GM23338 (cell line): ENCODE results near the gene XYLT1. TPM values are rescaled to one million over a fixed set of nuclear protein-coding genes. Genes with fewer than 3 reads are reported as not detected.

Experiments used
- ATAC-seq: fragments of 200-7000 bp; cut with Tn5 transposase; 3 replicates; pipeline ENCODE4 v1.9.1; 2020
- DNase-seq: peaks from one replicate; pipeline ENCODE4 v3.0.0-alpha.2; 2015; ENCODE audit warnings: low spot score
- H2AFZ ChIP-seq: fragments of 200-600 bp; sonication (generic); 2 replicates; pipeline ENCODE4 v1.8.0; 2016; ENCODE audit warnings: antibody characterized with exemption, mild to moderate bottlenecking, moderate library complexity
- H3F3A ChIP-seq: fragments of 200-600 bp; sonication (generic); replicated peaks from 2 replicates; pipeline ENCODE4 v1.8.0; 2017; ENCODE audit warnings: antibody characterized with exemption, mixed run types, low read depth
- H3K27ac ChIP-seq: fragments of 200-600 bp; sonication (generic); 2 replicates; pipeline ENCODE4 v1.6.1; 2016; ENCODE audit warnings: low read depth
- H3K27me3 ChIP-seq: fragments of 200-600 bp; sonication (generic); 2 replicates; pipeline ENCODE4 v1.8.0; 2016; ENCODE audit warnings: mild to moderate bottlenecking, mixed run types, moderate library complexity; ENCODE audit not compliant: insufficient read depth
- H3K36me3 ChIP-seq: fragments of 200-600 bp; sonication (generic); 2 replicates; pipeline ENCODE4 v1.8.0; 2016; ENCODE audit warnings: mild to moderate bottlenecking; ENCODE audit not compliant: insufficient read depth
- H3K4me1 ChIP-seq: fragments of 200-600 bp; sonication (generic); 2 replicates; pipeline ENCODE4 v1.8.0; 2016; ENCODE audit warnings: mild to moderate bottlenecking, moderate library complexity; ENCODE audit not compliant: insufficient read depth
- H3K4me2 ChIP-seq: fragments of 200-600 bp; sonication (generic); 2 replicates; pipeline ENCODE4 v1.7.1; 2017; ENCODE audit warnings: mixed run types
- H3K4me3 ChIP-seq: fragments of 200-600 bp; sonication (generic); 2 replicates; pipeline ENCODE4 v1.6.1; 2016; ENCODE audit warnings: mixed run types
- H3K79me2 ChIP-seq: fragments of 200-600 bp; sonication (generic); replicated peaks from 2 replicates; pipeline ENCODE4 v1.8.0; 2017; ENCODE audit warnings: mild to moderate bottlenecking; ENCODE audit not compliant: insufficient read depth
- H3K9me2 ChIP-seq: fragments of 200-600 bp; sonication (generic); 2 replicates; pipeline ENCODE4 v1.8.0; 2017; ENCODE audit not compliant: insufficient read depth
- H4K20me1 ChIP-seq: fragments of 200-600 bp; sonication (generic); replicated peaks from 2 replicates; pipeline ENCODE4 v1.8.0; 2017; ENCODE audit warnings: mild to moderate bottlenecking; ENCODE audit not compliant: insufficient read depth
- H3K27ac Mint-ChIP-seq: 2 replicates; pipeline ENCODE4 v1.8.0; 2020; ENCODE audit warnings: inconsistent platforms, mild to moderate bottlenecking, moderate library complexity, mixed read lengths
- H3K27me3 Mint-ChIP-seq: 3 replicates; pipeline ENCODE4 v1.8.0; 2022; ENCODE audit warnings: low read depth, mild to moderate bottlenecking, moderate library complexity, mixed read lengths, inconsistent platforms; ENCODE audit not compliant: insufficient read depth, poor library complexity
- H3K36me3 Mint-ChIP-seq: 3 replicates; pipeline ENCODE4 v1.8.0; 2021; ENCODE audit warnings: low read depth, mild to moderate bottlenecking, inconsistent platforms, moderate library complexity, mixed read lengths
- H3K4me1 Mint-ChIP-seq: 3 replicates; pipeline ENCODE4 v1.8.0; 2020; ENCODE audit warnings: mild to moderate bottlenecking, inconsistent platforms, mixed read lengths
- H3K4me3 Mint-ChIP-seq: 3 replicates; pipeline ENCODE4 v1.8.0; 2021; ENCODE audit warnings: moderate library complexity, mild to moderate bottlenecking, inconsistent platforms, mixed read lengths
- H3K9me3 Mint-ChIP-seq: 3 replicates; pipeline ENCODE4 v1.8.0; 2020; ENCODE audit warnings: moderate library complexity, mild to moderate bottlenecking, inconsistent platforms, mixed read lengths
- CREB1 ChIP-seq: fragments of 250-450 bp; sonication (Bioruptor Pico); IDR thresholded peaks from 2 replicates; pipeline ENCODE4 v1.5.0; 2020; ENCODE audit warnings: low read depth, mild to moderate bottlenecking, moderate library complexity
- EZH2 ChIP-seq: fragments of 200-600 bp; sonication (generic); IDR thresholded peaks from one replicate; pipeline ENCODE4 v1.8.0; 2017; ENCODE audit warnings: antibody characterized with exemption, mild to moderate bottlenecking, low read depth; ENCODE audit not compliant: unreplicated experiment
- EZH2phosphoT487 ChIP-seq: fragments of 200-600 bp; sonication (generic); IDR thresholded peaks from one replicate; pipeline ENCODE4 v1.8.1; 2018; ENCODE audit warnings: antibody characterized with exemption; ENCODE audit not compliant: unreplicated experiment
- JUNB ChIP-seq: IDR thresholded peaks from one replicate; pipeline ENCODE4 v1.6.1; 2016; ENCODE audit warnings: antibody characterized with exemption; ENCODE audit not compliant: unreplicated experiment
- NANOG ChIP-seq: IDR thresholded peaks from 2 replicates; pipeline ENCODE4 v1.6.1; 2016; ENCODE audit warnings: antibody characterized with exemption, borderline replicate concordance
- POLR2AphosphoS5 ChIP-seq: IDR thresholded peaks from 2 replicates; pipeline ENCODE4 v1.6.1; 2016; ENCODE audit warnings: antibody characterized with exemption, low read depth
- STAT1 ChIP-seq: IDR thresholded peaks from one replicate; pipeline ENCODE4 v1.6.1; 2016; ENCODE audit warnings: antibody characterized with exemption; ENCODE audit not compliant: unreplicated experiment
- ZNF114 ChIP-seq: fragments of 250-450 bp; sonication (Bioruptor Pico); IDR thresholded peaks from 2 replicates; pipeline ENCODE4 v1.5.0; 2020; ENCODE audit warnings: mild to moderate bottlenecking, moderate library complexity
- polyA plus RNA-seq: library from polyadenylated mRNA; unstranded; fragments of >200 nt; fragmentation: Nextera tagmentation; extraction: Ambion mirVana; gene quantifications from 2 replicates; pipeline ENCODE4 v1.2.1, GENCODE V29; 2016
- total RNA-seq: library from RNA; depleted of rRNA; stranded (reverse); fragments of >200 nt; shearing (Covaris generic); gene quantifications from 2 replicates; pipeline ENCODE4 v1.2.3, GENCODE V29; 2014
- TF ChIP-seq, protein P1 (sequence below): IDR thresholded peaks from 2 replicates; pipeline ENCODE4 v1.6.1; 2016; ENCODE audit warnings: antibody characterized with exemption
- TF ChIP-seq, protein P2 (sequence below): IDR thresholded peaks from one replicate; pipeline ENCODE4 v1.6.1; 2018; ENCODE audit warnings: antibody characterized with exemption; ENCODE audit not compliant: unreplicated experiment
- TF ChIP-seq, protein P3 (sequence below), 2 experiments: fragments of 200-600 bp in 1 of 2; sonication (generic) in 1 of 2; conservative IDR thresholded peaks; 2 replicates each; pipeline versions ENCODE4 v1.5.1 to v1.6.1; 2016 to 2017; ENCODE audit warnings: antibody characterized with exemption in 2 of 2, low read depth in 2 of 2, mild to moderate bottlenecking in 2 of 2, moderate library complexity in 1 of 2

Gene XYLT1
- total and polyA plus RNA-seq, 2 experiments from 2014 or later = 3.5 to 24.7 TPM

DNA sequence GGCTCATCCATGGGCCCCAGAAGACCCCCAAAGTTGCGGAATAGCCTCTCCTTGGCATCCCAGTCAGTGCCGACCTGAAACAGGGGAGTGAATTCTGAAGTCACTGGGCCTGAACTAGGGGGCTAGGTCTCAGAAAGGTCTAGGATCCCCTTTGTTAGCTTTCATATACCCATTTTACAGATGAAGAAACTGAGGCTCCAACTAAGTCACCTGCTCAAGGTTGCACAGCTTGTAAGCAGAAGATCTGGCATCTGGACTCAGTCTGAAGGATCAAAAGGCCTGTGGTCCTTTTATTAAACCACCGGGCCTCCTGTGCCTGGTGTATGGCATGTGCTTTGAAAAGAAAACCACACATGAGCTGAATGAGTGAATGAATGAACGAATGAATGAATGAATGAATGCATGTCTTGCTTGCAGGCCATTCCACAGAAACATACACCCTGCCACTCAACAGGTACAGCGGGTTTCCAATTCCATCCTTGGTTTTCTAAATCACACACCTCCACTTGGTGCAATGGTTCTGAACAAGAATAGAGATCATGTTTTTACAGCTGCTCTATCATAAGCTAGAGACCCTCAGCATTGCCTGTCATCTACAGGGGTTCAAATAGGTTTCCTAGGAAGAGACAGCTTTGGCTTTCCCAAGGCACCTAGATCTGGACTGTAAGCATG, 352.7 kb downstream of the XYLT1 start:
- Histone ChIP-seq H3K36me3 (no peaks in the 10 kb centered on the region; the same call in 1 of the 2 replicates), H3K27me3 (no peaks in the 10 kb centered on the region), H3F3A (no peaks in the 10 kb centered on the region), H3K4me2 (no peak overlapping the region), H3K27ac (no peak overlapping the region), H4K20me1 (no peaks in the 10 kb centered on the region), H3K4me1 (no peaks in the 10 kb centered on the region), H3K9me2 (no peaks in the 10 kb centered on the region), H3K4me3 (no peak overlapping the region), H3K79me2 (no peaks in the 10 kb centered on the region), H2AFZ (no peak overlapping the region)
- H3K27ac Mint-ChIP-seq = no peak overlapping the region
- no peak for ATAC-seq
- no peaks in the 10 kb centered on the region for H3K9me3 Mint-ChIP-seq
- no peak overlapping the region for H3K4me3 Mint-ChIP-seq
- TF ChIP-seq ZNF114 (CRISPR knock-in tag) = no peak
- peaks cover 11% of the 10 kb centered on the region; the same call in 2 of the 3 replicates for H3K36me3 Mint-ChIP-seq
- DNase-seq = no peak
- H3K27me3 Mint-ChIP-seq = no peaks in the 10 kb centered on the region
- no peaks in the 10 kb centered on the region for H3K4me1 Mint-ChIP-seq

DNA sequence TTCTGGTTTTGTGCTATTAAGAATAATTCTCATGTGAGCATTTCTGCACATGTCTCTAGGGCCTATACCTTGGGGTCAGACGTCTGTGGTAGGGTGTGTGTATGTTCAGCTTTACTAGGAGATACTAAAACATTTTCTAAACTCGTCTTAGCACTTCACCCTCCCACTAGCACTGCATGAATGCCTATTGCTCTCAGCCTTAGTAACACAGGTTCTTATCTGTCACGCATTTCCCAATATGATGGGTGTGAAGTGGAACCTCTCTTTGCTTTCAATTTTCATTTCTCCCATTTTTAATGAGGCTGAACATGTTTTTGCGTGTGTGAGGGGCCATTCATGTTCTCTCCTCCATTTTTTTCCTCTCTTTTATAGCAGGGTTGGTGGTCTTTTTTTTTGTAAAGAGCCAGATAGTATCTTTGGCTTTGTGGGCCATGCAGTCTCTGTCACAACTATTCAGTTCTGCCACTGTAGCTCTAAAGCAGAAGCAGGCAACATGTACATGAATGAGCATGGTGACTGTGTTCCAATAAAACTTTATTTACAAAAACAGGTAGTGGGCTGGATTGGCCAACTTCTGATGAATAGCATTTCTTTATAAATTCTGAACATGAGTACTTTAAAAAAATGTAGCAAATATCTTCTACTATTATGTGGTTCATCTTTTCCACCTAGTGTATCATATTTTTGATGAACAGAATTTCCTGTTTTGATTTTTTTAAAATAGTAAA, 354.0 kb downstream of the XYLT1 start:
- Histone ChIP-seq H3K9me2 (no peaks in the 10 kb centered on the region), H4K20me1 (no peaks in the 10 kb centered on the region), H3K4me1 (no peaks in the 10 kb centered on the region), H3K4me3 (no peak overlapping the region), H2AFZ (no peak overlapping the region), H3K79me2 (no peaks in the 10 kb centered on the region), H3K4me2 (no peak overlapping the region), H3K27me3 (no peaks in the 10 kb centered on the region), H3F3A (no peaks in the 10 kb centered on the region), H3K27ac (no peak overlapping the region), H3K36me3 (no peaks in the 10 kb centered on the region; the same call in 1 of the 2 replicates)
- no peaks in the 10 kb centered on the region for H3K4me1 Mint-ChIP-seq
- ATAC-seq (no peak), DNase-seq (no peak)
- H3K27ac Mint-ChIP-seq = no peak overlapping the region
- H3K4me3 Mint-ChIP-seq = no peak overlapping the region
- H3K9me3 Mint-ChIP-seq = no peaks in the 10 kb centered on the region
- H3K27me3 Mint-ChIP-seq = no peaks in the 10 kb centered on the region
- peaks cover 11% of the 10 kb centered on the region; the same call in 2 of the 3 replicates for H3K36me3 Mint-ChIP-seq
- TF ChIP-seq, protein P1, sequence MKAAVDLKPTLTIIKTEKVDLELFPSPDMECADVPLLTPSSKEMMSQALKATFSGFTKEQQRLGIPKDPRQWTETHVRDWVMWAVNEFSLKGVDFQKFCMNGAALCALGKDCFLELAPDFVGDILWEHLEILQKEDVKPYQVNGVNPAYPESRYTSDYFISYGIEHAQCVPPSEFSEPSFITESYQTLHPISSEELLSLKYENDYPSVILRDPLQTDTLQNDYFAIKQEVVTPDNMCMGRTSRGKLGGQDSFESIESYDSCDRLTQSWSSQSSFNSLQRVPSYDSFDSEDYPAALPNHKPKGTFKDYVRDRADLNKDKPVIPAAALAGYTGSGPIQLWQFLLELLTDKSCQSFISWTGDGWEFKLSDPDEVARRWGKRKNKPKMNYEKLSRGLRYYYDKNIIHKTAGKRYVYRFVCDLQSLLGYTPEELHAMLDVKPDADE = no peak
- TF ChIP-seq, protein P2, sequence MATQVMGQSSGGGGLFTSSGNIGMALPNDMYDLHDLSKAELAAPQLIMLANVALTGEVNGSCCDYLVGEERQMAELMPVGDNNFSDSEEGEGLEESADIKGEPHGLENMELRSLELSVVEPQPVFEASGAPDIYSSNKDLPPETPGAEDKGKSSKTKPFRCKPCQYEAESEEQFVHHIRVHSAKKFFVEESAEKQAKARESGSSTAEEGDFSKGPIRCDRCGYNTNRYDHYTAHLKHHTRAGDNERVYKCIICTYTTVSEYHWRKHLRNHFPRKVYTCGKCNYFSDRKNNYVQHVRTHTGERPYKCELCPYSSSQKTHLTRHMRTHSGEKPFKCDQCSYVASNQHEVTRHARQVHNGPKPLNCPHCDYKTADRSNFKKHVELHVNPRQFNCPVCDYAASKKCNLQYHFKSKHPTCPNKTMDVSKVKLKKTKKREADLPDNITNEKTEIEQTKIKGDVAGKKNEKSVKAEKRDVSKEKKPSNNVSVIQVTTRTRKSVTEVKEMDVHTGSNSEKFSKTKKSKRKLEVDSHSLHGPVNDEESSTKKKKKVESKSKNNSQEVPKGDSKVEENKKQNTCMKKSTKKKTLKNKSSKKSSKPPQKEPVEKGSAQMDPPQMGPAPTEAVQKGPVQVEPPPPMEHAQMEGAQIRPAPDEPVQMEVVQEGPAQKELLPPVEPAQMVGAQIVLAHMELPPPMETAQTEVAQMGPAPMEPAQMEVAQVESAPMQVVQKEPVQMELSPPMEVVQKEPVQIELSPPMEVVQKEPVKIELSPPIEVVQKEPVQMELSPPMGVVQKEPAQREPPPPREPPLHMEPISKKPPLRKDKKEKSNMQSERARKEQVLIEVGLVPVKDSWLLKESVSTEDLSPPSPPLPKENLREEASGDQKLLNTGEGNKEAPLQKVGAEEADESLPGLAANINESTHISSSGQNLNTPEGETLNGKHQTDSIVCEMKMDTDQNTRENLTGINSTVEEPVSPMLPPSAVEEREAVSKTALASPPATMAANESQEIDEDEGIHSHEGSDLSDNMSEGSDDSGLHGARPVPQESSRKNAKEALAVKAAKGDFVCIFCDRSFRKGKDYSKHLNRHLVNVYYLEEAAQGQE = no peak
- TF ChIP-seq CREB1 (CRISPR knock-in tag) (no peak), NANOG (no peak), ZNF114 (CRISPR knock-in tag) (no peak), EZH2phosphoT487 (no peak), JUNB (no peak), STAT1 (no peak), POLR2AphosphoS5 (no peak), EZH2 (no peak)
- TF ChIP-seq, protein P3, sequence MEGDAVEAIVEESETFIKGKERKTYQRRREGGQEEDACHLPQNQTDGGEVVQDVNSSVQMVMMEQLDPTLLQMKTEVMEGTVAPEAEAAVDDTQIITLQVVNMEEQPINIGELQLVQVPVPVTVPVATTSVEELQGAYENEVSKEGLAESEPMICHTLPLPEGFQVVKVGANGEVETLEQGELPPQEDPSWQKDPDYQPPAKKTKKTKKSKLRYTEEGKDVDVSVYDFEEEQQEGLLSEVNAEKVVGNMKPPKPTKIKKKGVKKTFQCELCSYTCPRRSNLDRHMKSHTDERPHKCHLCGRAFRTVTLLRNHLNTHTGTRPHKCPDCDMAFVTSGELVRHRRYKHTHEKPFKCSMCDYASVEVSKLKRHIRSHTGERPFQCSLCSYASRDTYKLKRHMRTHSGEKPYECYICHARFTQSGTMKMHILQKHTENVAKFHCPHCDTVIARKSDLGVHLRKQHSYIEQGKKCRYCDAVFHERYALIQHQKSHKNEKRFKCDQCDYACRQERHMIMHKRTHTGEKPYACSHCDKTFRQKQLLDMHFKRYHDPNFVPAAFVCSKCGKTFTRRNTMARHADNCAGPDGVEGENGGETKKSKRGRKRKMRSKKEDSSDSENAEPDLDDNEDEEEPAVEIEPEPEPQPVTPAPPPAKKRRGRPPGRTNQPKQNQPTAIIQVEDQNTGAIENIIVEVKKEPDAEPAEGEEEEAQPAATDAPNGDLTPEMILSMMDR (conservative IDR thresholded peaks at IDR 0.05; ENCODE audit: low read depth in 2 of 2) = no peak
